ENCODE results near the gene TXNDC2.

Gene TXNDC2

DNA sequence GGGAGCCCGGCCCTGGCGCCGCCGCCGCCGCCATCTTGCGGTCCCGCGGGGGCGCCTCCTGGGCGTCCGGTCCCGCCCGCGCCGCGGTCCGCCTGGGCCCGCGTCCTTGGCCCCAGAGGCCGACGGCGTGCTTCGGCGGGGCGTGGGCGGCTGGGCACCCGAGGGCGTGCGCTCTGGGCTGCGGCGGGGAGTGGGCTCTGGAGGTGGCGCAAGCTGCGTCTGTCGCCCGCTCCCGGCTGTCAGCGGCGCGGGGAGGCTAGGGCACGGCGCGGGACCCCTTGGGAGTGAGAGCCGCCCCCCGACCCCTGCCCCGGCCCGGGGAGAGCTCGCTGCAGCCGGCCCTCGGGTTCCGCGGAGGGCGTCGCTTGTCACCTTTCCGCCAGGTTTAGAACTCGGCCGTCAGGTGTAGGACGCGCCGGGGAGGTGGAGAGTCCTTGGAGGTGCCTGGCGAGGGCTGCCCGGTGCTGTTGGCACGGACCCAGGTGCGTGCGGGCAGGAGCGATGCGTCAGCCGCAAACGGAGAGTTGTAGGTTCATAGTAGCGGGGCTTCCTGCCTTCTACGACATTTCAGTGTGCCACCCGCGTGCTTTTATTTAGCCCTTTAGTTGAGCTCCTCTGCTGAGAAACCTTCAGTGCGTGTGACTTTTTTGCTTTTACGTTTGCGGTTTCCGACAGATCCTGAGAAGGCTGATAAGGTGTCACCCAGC, 29.0 kb downstream of the TXNDC2 start:
- DNase-seq, result peak; percentile 54

DNA sequence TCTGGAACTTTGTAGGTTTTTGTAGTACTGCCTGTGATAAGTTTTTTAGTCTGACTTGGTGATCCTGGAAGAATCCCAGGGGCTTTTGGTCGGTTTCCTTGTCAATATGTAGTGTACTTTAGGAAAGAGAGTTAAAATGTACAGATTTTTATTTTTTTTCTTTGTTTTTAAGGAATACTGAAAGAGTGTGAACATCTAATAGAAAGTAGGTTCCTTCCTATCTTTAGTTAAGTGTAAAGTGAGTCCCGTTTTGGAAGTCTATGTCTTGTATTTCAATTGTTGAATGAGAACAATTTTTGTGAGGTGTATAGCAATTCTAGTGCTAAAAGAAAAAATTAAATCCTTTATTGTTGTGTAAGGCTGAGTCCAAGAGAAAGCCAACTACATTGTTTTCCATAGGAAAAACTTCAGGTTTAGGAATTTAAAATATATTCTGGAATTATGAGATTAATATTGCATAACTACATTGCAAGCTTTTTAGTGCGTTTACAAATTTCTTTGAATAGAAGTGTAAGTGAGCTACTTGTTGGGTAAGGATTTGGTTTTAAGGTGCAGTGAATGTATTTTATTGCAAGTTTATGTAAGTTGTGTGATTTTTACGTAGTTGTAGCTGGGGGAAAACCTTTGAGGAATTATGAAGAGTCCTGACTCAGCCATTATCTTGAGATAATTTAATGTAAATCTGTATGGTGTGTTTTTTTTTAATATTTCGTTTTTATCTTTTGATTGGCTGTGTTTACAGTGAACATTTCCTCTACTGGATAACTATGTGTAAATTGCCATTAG, 29.7 kb downstream of the TXNDC2 start:
- no peak for DNase-seq

DNA sequence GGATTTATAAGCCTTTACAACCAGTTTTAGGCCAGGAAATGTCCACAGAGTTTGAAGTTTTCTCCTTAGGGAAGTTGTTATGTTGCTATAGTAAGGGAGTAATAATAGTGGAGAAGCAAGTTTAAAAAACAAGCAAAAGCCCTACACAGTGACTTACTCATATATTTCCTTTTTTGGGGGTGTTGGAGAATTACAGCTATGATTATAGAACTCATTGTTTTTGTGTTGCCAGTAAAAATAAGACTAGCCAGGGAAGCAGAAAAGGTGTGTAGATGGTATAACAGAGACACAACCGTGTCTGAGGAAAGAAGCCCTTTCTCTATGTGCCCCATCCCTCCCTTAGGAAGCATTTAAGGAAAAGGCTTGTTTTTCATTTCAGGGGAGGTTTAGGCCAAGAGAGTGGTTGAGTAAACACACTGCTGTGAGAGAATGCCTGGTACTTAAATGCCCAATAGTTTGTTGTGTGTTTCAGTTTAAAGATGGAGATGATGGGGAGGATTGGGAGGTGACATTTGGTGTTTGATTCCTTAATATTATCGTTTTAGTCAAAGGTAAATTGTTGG, 30.4 kb downstream of the TXNDC2 start:
- no peak for DNase-seq

DNA sequence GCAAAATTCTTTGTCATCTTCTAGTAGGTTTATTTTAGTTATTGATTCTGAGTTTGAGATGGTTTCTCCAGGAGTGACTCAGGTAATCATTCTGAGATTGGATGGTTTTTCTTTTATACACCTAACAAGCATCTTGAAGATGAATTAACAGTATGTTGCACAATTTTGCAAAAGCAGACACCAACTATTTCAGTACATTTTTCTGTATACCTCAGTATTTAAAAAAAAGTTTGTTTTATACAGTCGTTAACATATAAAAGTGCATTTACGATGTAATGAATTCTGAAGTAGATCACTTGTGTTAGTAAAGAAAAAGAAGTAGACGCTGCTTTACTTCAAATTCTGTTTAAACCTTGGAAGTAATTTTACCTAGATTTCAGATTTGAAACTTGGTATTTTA, 31.0 kb downstream of the TXNDC2 start:
- DNase-seq, result no peak

DNA sequence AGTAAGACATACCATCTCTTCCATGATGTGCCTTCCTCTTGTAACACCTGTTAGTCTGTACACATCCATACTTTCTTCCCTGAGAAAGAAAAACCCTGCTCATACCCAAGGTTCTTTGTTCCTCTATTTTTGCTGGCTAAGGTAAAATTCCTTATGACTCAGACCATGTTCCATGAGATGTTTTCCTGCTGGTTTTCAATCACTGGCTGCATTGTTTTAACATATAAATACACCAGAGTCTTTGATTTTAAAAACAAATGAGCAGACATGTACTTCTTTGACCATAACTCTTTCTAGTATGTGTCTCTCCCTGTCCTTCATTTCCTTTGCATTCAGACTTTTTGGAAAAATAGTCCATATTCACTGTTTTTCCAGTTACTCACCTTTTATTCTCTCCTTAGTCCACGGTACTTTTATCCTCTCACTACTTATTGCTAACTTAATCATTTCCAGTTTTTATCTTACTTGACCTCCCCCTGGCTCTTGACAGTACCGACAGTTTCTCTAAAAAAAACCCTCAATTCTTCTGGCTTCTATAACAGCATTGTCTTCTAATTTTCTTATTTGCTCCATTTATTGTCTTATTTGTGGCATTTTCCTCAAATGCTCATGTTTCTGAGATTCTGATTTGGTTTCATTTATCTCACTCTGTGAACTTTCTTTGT, 32.4 kb downstream of the TXNDC2 start:
- DNase-seq, result no peak

DNA sequence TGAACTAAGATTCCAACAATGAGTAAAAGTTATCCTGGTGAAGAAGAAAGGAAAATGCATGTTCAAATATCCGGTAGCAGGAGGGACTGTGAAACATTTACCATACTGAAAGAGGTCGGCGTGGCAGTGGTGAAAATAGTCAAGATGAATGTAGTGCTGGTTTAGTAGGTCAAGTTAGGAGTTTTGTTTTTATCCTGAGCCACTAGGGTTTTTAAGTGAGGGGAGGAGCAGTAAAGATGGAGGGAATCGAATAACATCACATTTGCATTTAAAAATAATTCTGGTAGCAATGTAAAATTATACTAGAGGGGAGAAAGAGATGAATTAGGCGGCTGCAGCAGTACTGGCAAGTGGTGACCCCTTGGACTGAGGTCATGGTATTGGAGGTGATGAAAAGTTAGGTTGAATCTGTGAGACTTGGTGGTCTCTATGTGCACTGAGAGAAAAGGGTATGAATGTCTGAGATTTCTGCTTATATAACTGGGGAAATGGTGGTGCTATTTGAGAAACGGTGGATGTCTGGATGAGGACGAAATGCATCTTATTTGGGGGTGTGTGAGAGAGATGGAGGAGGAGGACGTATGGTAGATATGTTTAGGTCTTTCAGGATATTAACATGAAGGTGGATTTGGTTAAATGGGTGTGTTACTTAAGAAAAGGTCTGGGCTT, 33.9 kb downstream of the TXNDC2 start:
- no peak for DNase-seq

DNA sequence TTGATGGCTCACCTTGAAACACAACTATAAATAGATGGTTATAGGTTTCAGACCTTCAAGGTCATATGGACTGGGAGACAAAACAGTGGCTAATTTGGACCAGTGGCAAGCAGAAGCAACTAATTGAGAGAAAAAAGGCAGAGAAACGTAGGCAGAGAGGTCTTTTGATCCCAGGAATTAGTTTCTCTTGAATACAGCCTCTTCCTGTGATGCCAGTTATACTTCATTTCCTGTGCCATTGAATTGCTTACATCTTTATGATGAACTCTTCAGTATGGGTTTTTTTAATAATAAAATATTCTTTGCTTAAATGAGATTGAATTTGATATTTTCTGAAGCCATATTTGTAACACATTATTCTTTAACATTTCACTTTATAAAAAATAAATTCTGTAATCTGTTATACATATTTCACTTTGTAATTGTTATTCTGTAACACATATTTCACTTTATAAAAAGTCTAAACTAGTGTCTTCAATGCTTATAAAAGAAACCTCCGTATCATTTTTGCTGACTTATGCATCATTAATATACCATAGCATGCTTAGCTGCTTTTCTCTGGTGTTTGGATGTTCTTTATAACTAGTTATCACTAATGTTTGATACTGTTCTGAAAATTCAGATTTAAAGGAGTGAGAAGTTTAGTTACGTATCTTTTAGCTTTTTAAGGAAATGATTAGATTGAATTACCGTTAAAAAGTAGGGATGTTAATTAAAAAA, 37.0 kb downstream of the TXNDC2 start:
- no peak for DNase-seq

DNA sequence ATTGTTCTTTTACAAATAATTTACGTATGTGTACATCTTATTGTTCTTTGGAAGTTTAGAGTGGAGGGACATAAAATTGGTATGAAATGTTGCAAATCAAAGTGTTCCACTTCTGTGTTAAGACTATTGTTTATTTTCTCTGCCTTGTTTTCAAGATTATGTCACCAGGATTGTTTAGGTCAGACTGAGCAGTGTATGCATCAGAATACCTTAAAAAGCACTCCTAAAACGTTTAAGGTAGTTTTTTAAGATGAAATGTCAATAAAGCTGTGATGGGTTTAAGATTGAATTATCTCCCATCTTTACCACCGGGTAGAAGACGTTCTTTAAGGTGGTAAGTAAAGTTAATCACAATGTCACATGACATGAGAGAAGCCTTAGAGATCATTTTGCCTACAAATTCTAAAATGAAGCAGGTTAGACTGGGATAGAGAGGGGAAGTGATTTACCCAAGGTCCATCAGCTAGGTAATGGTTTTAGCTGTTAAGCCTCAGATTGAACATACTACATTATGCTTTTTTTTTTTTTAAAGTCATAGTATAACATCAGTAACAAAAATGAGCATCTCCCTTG, 38.7 kb downstream of the TXNDC2 start:
- DNase-seq, result no peak

DNA sequence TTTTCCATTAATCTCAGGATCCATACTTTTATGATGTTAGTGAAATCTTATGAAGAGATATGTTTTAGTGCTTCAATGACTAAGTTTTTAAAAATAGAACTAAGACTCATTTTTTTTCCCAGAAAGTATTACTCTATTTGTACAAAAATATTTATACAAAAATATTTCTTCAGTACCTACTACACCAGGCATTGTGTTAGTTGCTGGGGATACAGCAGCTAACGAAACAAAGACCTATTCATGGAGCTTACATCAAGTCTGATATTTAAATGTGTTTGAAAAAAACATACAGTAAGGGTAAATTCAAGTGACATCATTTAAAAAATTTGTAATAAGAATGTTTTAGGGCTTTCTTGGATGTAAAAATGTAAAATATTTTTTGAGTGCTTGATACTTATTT, 39.6 kb downstream of the TXNDC2 start:
- DNase-seq, result no peak

DNA sequence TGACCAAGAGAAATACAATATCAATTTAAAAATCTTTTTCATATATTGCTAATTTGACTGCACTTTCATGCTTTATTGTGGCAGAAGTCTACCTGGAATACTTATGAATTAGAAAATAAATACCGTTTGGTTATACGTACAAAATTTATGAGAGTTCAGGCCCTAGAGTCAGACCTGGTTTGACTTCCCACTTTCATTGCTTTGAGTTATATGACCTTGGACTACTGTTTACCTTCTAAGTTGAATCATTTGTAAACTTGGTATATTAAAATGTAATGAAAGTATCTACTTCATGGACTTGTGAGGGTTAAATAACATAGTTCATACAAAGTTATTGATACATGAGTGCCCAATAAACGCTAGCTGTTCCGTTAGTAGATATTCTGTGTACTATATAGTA, 40.0 kb downstream of the TXNDC2 start:
- no peak for DNase-seq

DNA sequence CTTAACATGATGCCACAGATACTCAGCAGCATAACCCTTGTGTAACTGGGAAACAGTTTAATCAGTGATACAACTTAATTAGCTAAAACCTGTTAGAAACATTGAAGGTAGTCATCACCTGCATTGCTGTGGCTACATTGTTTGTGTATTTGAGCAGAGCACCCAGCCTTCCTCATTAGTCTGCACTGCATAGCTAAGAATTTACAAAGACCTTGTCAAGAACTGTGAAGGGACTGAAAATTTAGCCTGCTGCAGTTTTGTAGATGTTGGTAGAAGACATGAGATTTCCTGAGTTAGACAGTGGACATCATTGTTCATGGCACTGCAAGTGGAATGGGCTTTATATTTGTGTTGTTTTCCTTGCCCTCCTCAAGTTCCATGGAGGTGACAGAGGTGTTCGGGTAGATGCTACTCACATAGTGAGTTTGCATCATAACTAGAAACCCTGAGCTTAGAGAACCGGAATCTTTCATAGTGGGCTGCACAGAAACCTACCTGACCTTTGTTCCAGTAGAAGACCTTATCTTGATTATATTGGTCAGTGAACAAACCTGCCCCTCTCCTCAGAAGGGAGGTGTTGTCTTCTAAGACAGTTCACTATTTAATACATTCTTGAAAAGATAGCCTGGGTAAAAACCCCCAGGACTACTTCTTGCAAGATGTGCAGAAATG, 40.6 kb downstream of the TXNDC2 start:
- no peak for DNase-seq

DNA sequence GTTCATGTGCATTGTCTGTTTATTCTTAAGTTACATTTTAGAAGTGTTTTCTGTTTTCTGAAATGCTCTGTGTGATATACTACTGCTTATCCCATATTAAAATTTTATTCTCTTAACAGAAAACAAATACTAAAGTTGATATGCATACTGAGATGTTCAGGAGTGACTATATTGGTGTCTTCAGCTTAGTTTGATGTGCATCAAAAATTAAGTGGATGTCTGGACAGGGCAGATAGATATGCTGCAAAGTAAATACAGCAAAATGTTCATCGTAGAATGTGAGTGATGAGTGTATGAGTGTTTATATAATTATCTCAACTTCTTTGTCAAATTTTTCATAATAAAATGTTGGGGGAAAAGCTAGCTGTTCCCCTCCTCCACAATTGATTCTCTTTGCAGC, 41.2 kb downstream of the TXNDC2 start:
- no peak for DNase-seq

DNA sequence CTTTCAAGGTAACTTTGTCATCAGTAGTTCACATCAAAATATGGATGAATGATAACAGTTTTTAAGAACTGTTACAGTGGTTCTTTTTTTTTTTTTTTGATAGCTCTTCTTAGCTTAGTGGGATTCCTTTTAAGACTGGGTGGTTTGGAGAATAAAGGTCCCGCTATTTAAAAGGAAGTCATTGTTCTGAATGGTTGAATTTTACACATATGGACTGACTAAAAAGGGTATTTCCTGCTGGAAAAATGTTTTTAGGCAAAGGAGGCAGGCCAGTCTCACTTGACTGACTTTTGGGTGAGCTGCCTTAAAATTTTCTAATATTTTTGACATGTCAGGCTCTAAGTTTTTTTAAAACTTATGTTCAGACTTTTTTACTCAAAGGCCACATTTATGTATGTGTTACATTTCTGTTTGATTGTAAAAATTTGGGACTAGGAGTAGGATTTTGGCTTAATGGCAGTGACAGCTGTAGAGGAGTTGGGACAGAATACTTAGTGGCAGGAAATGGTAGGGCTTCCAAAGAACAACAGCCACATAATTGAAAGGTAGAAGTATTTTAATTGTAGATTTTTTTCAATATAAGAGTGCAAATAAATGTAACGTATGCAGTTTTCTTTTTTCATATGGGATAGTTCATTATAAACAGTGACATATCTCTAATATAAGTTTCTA, 41.8 kb downstream of the TXNDC2 start:
- DNase-seq, result no peak

DNA sequence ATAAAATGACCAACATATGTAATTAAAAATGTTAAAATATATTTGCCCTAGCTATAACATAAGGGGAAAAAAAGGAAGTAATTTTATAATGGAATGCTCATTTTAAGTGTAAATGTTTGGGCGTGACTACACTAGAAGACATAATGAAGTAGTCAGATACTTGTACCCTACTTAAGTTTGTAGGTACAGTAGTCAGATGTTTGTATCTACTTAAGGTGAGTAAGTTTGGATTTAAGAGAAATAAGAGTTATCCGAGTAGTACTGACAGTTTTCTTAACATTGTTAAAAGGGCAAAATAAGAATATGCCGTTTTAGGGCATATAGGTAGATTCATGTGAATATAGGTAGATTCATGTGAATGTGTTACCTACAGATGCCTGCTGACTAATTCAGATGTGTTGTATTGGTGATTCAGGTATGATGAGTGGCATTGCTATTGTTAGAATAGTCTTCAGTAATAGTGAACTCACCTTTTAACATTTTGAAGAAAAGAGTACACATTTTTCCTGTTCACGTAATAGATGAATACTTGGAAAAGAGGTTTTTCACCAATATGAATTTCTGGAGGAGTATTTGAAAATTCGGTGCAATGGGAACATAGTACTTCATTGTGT, 43.0 kb downstream of the TXNDC2 start:
- DNase-seq, result no peak

DNA sequence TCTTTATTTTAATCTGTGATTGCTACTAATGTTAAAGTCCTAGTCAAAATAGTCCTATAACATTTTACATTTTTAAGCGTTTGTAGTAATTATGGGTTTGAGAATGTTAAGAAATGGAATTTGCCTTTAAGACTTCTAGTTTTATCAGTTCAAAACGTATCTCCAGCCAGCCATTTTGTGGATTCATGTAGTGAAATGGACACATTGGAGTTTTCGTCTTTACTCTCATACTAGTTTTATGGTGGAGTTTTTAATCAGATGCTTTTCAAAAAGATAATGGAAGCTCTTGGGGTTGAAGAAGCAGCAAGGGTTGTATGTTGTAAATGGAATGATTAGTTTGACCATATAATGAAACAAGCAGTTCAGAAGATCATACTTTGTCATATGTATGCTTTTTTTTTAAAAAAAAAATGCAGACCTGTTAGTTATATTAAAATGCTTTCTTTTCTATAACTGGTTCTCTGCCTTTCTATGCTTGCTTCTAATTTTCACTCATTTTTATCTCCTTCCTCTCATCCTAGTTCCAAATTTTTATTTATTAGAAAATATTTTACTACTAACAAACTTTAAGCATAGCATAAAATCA, 44.6 kb downstream of the TXNDC2 start:
- DNase-seq, result no peak

DNA sequence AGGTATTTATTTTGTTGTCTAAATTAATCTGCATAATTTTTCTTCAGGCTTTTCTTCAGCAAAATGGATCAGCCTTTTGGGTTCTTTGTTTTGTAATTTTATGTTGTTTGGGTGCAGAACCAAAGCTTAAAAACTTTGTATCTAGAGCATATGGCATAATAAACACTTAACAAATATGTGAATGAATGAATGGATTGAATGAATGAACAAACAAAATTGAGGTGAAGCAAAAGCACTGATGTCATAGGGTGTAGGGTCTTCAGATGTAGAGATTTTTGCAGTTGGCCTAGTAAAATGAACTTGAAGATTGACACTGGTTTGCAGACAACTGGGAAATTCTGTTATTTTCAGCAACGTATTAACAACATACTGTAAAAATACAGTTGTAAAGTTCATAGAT, 45.4 kb downstream of the TXNDC2 start:
- no peak for DNase-seq

DNA sequence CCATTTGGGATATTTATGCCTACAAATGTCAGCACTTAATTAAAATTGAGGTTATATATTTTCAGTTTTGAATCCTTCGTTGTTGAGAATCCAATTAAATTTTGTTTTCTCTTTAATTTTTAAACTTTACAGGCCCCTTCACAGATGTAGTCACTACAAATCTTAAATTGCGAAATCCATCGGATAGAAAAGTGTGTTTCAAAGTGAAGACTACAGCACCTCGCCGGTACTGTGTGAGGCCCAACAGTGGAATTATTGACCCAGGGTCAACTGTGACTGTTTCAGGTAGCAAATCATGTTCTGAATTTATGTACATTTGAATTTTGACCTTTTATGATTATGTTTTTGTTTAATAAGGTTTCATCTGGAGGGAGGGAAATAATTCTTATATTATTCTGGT, 45.9 kb downstream of the TXNDC2 start:
- no peak for DNase-seq

DNA sequence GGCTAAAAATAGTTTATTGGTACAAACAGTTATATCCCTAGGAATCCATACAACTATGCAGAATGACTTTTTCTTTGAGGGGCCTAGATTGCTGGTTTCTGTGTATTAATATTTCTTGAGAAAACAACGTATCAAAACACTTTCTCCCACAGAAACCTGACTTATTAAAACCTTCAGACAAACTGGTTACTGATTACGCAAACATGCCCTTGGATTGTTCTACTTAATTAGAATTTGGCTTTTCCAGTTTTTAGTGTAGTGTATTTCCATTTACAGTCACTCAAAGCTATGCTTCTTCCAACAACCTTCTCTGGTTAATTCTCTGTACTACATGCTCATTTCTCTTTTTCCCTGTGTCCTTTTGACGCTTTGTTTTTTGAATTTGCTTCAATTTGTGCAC, 48.1 kb downstream of the TXNDC2 start:
- no peak for DNase-seq

DNA sequence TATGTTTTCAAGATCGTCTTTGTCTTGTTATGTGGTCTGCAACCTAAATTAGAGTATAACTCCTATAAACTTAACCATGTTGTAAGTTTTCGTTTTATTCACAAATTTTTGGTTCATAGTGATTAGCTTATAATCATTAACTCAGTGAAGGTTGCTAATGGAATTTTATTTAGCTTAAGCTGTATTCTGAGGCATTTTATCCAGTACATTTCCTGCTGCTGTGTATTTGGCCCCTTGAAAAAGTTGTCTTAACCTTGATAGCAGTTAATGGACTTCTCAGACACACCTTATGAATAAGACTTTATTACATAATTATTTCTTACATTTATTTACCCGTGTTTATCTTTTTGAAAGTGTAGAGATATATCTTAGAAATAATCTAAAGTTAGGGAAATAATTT, 48.5 kb downstream of the TXNDC2 start:
- no peak for DNase-seq
